Activated T-cell treated with anti-CD3 and anti-CD28 coated beads, Interleukin-2, amount 50 U/mL, for 4 hours (primary cell): ENCODE results near the gene NECAB2. TPM values are rescaled to one million over a fixed set of nuclear protein-coding genes. Genes with fewer than 3 reads are reported as not detected.

Source experiments
- ATAC-seq, 2 donors: fragments of 200-7000 bp; cut with Tn5 transposase; one replicate each; pipeline ENCODE4 v1.10.0; 2021
- DNase-seq: peaks from one replicate; pipeline ENCODE4 v3.0.0-alpha.2; 2020
- H3K27me3 Mint-ChIP-seq: one replicate; pipeline ENCODE4 v1.8.0; 2021; ENCODE audit warnings: low read depth, mixed read lengths
- H3K36me3 Mint-ChIP-seq: one replicate; pipeline ENCODE4 v1.8.0; 2022; ENCODE audit warnings: mixed read lengths; ENCODE audit not compliant: insufficient read depth
- H3K4me1 Mint-ChIP-seq: one replicate; pipeline ENCODE4 v1.8.0; 2021; ENCODE audit warnings: low read depth, mixed read lengths
- H3K4me3 Mint-ChIP-seq: one replicate; pipeline ENCODE4 v1.8.0; 2021; ENCODE audit warnings: mild to moderate bottlenecking, moderate library complexity, mixed read lengths
- H3K9me3 Mint-ChIP-seq: one replicate; pipeline ENCODE4 v1.8.0; 2021; ENCODE audit warnings: mixed read lengths
- total RNA-seq, 3 donors: library from RNA; stranded (reverse); gene quantifications; one replicate each; pipeline ENCODE4 v1.2.1, GENCODE V29; 2021

NECAB2 gene
- total RNA-seq, 3 donors from 2014 or later = not detected

DNA sequence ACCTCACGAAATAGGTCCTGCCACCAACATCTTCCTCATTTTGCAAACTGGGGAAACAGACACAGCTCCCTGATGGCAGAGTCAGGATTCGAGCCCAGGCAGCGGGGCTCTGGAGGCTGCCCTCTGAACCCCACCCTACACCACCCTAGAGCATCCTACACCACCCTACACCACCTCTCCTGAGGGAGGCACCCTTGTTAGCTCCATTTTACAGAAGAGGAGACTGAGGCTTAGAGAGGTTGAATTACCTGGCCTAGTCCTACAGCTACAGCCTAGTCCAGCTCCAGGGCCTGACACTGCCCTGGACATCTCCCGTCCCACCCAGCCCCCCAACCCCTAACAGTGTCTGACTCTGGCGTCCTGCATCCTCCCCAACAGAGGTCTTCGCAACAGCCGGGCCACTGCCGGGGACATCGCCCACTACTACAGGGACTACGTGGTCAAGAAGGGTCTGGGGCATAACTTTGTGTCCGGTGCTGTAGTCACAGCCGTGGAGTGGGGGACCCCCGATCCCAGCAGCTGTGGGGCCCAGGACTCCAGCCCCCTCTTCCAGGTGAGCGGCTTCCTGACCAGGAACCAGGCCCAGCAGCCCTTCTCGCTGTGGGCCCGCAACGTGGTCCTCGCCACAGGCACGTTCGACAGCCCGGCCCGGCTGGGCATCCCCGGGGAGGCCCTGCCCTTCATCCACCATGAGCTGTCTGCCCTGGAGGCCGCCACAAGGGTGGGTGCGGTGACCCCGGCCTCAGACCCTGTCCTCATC lies 3.2 kb upstream of the NECAB2 start:
- Mint-ChIP-seq H3K36me3 (no peaks in the 10 kb centered on the region), H3K4me1 (peaks cover 2% of the 10 kb centered on the region), H3K4me3 (no peak overlapping the region), H3K27me3 (peaks cover 16% of the 10 kb centered on the region), H3K9me3 (no peaks in the 10 kb centered on the region)
- ATAC-seq (no peak), DNase-seq (no peak)

DNA sequence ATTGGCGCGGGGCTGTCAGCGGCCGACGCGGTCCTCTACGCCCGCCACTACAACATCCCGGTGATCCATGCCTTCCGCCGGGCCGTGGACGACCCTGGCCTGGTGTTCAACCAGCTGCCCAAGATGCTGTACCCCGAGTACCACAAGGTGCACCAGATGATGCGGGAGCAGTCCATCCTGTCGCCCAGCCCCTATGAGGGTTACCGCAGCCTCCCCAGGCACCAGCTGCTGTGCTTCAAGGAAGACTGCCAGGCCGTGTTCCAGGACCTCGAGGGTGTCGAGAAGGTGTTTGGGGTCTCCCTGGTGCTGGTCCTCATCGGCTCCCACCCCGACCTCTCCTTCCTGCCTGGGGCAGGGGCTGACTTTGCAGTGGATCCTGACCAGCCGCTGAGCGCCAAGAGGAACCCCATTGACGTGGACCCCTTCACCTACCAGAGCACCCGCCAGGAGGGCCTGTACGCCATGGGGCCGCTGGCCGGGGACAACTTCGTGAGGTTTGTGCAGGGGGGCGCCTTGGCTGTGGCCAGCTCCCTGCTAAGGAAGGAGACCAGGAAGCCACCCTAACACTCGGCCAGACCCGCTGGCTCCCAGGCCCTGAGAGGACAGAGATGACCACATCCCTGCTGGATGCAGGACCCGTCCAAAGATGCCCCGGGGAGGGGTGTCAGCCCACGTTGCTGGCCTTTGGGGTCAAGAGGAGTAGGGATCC lies 2.4 kb upstream of the NECAB2 start:
- Mint-ChIP-seq H3K4me3 (no peak overlapping the region), H3K9me3 (no peaks in the 10 kb centered on the region), H3K27me3 (peaks cover 23% of the 10 kb centered on the region), H3K4me1 (peaks cover 2% of the 10 kb centered on the region), H3K36me3 (no peaks in the 10 kb centered on the region)
- DNase-seq = no peak
- no peak for ATAC-seq

DNA sequence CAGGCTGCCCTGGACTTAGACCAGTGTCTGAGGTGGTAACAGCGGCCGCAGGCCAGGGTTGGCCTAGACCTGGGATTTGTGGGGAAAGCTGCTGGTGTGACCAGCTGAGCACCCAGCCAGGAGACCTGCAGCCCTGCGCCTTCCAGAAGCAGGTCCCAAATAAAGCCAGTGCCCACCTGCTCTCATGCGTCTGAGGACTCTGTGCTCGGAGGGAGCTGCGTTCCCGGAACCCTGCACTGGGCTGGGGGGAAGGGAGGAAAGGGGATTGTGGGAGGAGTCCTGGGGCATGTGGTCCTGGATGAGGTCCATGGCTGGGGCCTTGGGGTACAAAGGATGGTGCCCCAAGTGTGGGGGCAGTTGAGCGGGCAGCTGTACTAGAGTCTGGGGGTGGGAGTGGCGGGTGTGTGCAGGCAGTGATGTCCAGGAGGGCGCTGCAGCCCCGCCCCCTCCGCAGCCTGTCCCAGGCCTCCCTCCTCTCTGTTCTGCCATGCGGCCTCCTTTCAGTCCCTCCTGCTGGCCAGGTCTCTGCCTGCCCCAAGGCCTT lies 1.8 kb upstream of the NECAB2 start:
- ATAC-seq = no peak
- H3K9me3 Mint-ChIP-seq = no peaks in the 10 kb centered on the region
- peaks cover 2% of the 10 kb centered on the region for H3K4me1 Mint-ChIP-seq

DNA sequence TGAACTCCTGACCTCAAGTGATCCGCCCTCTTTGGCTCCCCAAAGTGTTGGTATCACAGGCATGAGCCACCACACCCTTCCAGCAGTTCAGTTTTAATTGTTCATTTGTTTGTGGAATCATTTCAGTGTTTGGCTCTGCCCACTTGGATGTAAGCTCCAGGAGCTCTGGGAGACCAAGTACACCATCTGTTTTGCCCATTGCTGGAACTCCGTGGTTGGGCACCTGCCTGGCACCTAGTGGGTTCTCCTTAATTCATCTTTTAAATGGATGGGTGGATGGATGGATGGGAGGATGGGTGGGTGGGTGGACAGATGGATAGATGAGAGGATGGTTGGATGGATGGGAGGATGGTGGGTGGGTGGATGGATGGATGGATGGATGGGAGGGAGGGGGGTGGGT lies 953 bp upstream of the NECAB2 start:
- no peaks in the 10 kb centered on the region for H3K36me3 Mint-ChIP-seq
- ATAC-seq (no peak), DNase-seq (no peak)
- peaks cover 24% of the 10 kb centered on the region for H3K27me3 Mint-ChIP-seq
- H3K4me1 Mint-ChIP-seq = peaks cover 2% of the 10 kb centered on the region
- no peak overlapping the region for H3K4me3 Mint-ChIP-seq
- H3K9me3 Mint-ChIP-seq = no peaks in the 10 kb centered on the region

More for the DNA sequence above, 1.8 kb upstream of the NECAB2 start:
- Mint-ChIP-seq H3K27me3 (peaks cover 24% of the 10 kb centered on the region), H3K4me3 (no peak overlapping the region), H3K36me3 (no peaks in the 10 kb centered on the region)
- DNase-seq = no peak

DNA sequence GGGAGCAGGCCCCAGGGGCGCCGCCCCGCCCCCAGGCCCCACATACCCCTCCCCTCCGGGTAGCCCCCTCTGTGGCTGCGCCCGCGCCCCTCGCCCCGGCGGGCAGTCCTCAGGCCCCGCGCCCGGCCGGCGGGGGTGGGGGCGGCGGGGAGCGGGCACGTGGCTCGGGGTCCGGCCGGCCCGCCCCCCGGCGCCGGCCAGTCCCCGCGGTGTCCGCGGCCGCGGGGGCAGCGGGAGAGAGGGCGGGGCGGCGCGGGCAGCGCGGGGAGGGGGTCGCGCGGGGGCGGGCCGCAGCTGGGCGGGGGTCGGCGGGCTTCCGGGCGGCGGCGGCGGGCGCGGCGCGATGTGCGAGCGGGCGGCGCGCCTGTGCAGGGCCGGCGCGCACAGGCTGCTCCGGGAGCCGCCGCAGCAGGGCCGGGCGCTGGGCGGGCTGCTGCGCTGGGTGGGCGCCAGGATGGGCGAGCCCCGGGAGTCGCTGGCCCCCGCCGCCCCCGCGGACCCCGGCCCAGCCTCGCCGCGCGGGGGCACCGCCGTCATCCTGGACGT lies 335 bp downstream of the NECAB2 start:
- DNase-seq = no peak
- Mint-ChIP-seq H3K4me1 (peaks cover 2% of the 10 kb centered on the region), H3K27me3 (peaks cover 26% of the 10 kb centered on the region), H3K9me3 (no peaks in the 10 kb centered on the region), H3K36me3 (no peaks in the 10 kb centered on the region), H3K4me3 (no peak overlapping the region)
- peak; percentile 10 to 31 for ATAC-seq

DNA sequence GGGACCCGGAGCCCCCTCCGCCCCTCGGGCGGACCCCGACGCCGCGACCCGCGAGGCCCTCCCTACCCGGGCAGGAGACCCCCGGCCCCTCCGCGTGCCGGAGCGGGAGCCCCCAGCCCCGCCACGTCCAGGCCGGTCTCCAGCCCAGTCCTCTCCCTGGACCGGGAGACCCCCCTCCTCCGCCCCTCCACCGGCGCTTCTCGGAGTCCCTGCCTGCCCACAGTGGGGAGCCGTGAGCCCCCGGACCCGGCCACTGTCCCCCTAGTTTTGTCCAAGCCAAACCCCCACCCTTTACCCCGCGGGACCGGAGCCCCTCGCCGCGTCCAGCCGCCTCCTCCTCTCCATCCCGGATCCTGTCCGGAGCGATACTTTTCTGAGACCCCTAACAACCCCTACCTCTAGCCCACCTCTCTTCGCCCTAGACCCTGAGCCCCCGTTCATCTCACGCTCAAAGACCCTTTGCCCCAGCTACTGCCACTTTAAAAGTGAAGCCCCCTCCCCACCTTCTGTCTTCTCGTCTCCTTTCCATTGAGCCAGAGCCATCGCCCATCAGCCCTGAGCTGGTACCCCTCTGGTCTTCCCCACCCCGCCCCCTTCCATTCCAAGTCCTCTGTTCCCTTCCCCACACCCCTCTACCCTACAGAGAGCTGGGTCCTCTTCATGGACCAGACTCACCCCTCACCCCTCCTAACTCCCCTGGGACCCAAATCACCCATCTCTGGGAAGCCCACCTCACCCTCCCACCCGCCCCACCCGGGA lies 1.0 kb downstream of the NECAB2 start:
- DNase-seq (no peak), ATAC-seq (no peak)
- no peaks in the 10 kb centered on the region for H3K36me3 Mint-ChIP-seq
- no peak overlapping the region for H3K4me3 Mint-ChIP-seq
- no peaks in the 10 kb centered on the region for H3K9me3 Mint-ChIP-seq
- H3K4me1 Mint-ChIP-seq = peaks cover 2% of the 10 kb centered on the region
- peaks cover 26% of the 10 kb centered on the region for H3K27me3 Mint-ChIP-seq

DNA sequence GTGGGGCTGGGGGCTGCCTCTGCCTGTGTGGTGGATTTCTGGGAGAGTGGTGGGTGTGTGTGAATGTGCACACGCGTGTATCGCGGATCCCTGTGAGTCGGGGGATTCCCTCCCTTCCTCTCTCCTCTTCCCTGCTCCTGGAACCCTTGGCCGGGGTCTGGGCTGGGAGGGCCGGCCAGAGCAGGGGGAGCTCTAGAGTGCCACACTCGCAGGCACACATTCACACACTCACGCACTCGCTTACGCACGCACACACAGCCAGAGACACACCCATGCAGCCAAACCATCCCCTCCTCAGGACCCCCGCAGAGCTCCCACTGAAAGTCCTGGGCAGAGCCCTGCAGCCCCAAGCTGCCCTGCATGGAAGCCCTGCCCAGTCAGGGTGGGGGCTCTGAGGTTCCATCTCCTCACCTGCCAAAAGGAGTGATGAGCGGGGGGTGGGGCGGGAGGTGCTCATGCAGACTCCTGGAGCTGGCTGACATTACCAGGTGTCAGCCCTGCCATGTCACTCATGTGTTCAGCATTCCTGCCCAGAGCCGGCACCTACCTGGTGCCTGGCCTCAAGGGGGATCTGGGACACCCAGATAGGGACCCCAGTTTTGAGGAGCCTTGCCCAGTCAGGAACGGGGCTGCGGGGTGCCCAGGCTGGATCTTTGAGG lies 1.9 kb downstream of the NECAB2 start:
- peaks cover 26% of the 10 kb centered on the region for H3K27me3 Mint-ChIP-seq
- ATAC-seq (no peak), DNase-seq (no peak)
- peaks cover 2% of the 10 kb centered on the region for H3K4me1 Mint-ChIP-seq
- no peak overlapping the region for H3K4me3 Mint-ChIP-seq
- H3K9me3 Mint-ChIP-seq = no peaks in the 10 kb centered on the region
- no peaks in the 10 kb centered on the region for H3K36me3 Mint-ChIP-seq

DNA sequence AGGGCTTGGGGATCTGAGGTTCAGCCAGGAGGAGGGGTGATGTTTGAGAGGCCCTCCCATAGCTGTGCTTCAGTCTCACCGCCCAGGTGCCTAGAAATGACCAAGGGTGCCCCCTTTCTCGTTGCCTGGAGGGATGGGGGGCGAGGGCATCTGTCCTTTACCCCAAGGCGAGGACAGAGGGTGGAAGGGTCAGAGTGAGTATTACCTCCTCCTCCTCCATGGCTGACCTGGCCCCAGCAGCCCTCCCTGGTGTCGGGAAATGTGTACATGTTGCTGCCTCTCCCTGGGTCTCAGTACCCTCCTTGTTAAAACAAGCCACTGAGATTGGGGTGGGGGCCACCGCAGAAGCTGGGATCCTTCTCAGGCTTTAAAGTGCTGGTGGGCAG lies 2.4 kb downstream of the NECAB2 start:
- Mint-ChIP-seq H3K27me3 (peaks cover 26% of the 10 kb centered on the region), H3K4me1 (peaks cover 2% of the 10 kb centered on the region), H3K4me3 (no peak overlapping the region), H3K9me3 (no peaks in the 10 kb centered on the region), H3K36me3 (no peaks in the 10 kb centered on the region)
- DNase-seq (no peak), ATAC-seq (no peak)

DNA sequence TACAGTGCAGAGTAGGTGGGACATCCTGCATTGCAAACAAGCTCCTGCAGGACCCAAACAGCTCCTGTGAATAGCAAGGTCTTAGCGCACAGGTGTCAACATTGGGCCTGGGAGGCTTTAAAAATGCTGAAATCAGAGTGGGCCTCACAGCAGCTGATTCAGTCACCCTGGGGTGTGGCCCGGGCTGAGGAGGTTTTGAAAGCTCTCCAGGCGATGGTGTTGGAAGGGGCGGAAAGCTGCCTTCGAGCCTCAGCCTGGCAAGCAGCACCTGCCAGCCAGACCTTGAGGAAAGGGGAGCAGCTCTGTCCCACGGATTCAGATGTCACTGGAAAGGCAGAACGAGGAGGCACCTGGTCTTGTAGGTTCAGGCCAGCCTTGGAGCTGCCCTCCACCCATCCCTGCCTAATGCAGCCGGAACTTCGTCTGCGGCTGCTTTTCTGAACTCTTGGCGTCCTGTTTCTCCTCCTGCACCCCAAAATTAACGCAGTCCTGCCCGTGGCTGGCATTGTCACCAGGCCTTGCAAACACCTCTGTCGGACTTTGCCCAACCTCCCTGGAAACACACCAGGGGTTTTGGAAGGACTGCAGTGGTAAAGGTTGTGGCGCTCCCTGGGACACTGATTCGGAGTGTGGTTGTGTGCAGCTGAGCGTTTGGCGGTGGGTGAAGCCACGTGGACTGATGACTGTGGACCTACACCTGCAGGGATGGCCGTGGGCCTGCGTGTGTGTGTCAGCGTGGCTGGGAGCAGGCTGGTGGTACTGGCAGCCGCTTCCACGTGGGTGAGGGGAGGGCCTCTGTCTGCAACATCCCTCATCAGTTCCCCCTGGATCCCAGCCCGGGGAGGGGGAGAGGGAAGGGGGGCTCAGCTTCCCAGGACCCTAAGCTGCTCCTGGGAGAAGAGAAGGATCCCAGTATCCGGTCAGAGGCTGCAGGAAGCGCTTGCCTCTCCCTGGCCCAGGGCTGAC lies 3.4 kb downstream of the NECAB2 start:
- H3K4me1 Mint-ChIP-seq = peaks cover 2% of the 10 kb centered on the region
- no peak for DNase-seq
- ATAC-seq = no peak
- H3K9me3 Mint-ChIP-seq = no peaks in the 10 kb centered on the region
- no peaks in the 10 kb centered on the region for H3K36me3 Mint-ChIP-seq
- H3K4me3 Mint-ChIP-seq = no peak overlapping the region
- H3K27me3 Mint-ChIP-seq = peaks cover 28% of the 10 kb centered on the region

DNA sequence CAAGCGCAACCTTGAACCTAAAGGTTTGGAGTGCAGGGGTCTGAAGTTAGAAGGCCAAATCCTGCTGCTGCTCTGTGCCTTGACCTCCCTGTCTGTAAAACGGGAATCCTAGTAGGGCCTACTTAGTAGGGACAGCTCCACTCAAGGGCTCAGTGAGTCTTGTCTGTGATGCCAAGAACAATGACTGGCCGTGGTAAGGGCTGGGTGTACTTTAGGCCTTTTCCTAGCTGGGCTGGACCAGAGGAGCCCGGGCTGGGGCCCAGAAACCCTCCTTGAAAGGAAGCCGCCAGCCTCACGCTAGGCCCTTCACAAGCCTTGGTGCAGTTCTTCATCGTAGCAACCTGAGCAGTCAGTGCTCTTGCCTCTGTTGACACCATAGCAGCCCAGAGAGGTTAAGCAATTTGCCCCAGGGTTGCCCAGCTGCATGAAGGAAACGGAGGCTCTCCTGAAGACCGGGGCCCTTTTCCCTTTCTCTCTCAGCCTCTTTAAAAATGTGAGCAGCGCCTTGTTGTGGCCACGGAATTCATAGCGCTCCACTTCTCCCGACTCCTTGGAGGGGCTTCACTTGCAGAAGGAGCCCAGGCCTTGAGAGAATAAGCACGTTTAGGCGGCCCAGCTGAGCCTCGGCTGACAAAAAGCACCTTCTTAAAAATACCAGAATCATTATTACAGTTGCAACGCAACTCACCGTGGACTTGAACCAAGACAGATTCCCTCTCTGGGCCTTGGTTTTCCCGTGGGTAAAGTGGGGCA lies 4.4 kb downstream of the NECAB2 start:
- Mint-ChIP-seq H3K27me3 (peaks cover 25% of the 10 kb centered on the region), H3K4me1 (peaks cover 2% of the 10 kb centered on the region), H3K4me3 (no peak overlapping the region), H3K36me3 (no peaks in the 10 kb centered on the region), H3K9me3 (no peaks in the 10 kb centered on the region)
- ATAC-seq (no peak), DNase-seq (no peak)

DNA sequence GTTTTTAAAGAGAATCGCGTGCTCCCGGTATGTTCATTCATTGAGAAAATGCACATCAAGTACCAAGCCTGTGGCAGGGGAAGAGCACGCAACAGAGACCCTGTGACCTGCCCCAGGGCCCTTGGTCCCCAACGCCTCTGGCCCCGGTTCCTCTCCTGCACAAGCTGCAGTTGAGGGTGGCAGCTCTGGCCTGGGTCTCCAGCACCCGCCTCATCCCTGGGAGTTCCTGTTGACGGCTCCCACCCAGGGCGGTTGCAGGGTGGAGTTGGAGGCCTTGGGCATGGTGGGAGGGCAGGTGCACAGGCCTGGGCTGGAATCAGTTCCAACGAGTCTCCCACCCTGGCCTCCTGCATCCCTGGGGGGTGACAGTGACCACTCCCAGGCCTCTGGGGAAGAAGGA lies 5.0 kb downstream of the NECAB2 start:
- ATAC-seq (no peak), DNase-seq (no peak)
- Mint-ChIP-seq H3K9me3 (no peaks in the 10 kb centered on the region), H3K4me1 (no peaks in the 10 kb centered on the region), H3K4me3 (no peak overlapping the region), H3K36me3 (no peaks in the 10 kb centered on the region), H3K27me3 (peaks cover 22% of the 10 kb centered on the region)

DNA sequence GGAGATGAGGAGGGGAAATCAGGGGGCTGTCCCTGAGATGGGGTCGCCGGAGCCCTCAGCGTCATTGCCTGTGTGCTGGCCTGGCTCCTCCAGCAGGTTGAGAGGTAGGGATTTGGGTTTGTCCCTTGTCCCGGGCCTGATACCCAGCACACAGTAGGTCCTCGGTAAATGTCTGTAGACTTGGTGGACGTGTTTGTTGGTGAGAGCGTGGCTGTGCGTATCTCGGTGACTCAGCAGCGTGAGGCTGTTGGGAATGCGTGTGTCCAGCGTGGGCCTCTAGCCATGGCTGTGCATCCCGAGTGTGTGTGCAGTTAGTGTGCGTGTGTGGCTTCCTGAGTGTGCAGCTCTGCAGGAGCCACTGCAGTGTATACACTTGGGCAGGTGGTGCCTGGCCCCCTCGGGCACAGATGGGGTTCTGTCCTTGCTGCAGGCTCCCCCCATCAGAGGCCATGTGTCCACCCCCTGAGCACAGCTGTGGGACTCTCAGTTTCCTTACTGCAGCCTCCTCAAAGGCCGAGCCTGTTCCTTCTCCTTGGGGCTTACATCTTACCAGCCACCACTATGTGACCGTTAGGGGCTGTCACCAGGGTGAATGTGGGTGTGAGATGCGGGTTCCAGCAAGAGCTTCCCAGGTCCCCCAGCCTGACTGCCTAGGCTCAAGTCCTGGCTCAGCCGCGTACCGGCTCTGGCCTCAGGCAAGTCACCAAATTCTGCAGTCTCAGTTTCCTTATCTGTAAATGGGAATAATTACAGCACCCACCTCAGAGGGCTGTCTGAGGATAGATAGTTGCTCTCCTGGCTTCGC lies 5.7 kb downstream of the NECAB2 start:
- Mint-ChIP-seq H3K36me3 (no peaks in the 10 kb centered on the region), H3K4me1 (no peaks in the 10 kb centered on the region), H3K27me3 (peaks cover 22% of the 10 kb centered on the region), H3K9me3 (peaks cover 4% of the 10 kb centered on the region), H3K4me3 (no peak overlapping the region)
- DNase-seq = no peak
- no peak for ATAC-seq
